ENCODE measurements around the gene MTMR6. TPM values are rescaled to one million over a fixed set of nuclear protein-coding genes. Genes with fewer than 3 reads are reported as not detected.

MTMR6 gene
- total and polyA plus RNA-seq, 2 experiments from 2014 or later = 6.9 to 17.2 TPM

DNA sequence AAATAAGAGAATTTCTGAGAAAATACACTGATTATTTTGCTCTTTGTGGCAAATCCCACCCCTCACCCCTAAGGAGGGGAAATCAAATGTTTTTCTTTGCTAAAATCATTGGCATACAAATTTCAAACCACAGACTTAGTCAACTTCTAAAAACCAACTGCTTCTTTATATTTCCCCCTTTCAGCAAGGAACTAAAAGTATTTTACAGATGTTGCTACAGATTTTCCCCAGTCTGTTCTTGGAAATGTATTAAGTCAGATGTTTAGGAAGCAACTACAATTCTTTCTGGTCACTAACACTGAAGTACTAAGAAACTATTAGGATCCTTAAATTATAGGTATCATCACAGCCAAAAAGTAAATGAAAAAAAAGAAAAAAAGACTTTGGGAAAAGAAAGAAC, 6.9 kb downstream of the MTMR6 start:
- no peak for TF ChIP-seq EZH2phosphoT487 (IDR thresholded peaks at IDR 0.05; ENCODE audit: low read depth, severe bottlenecking, unreplicated experiment)
- TF ChIP-seq, protein P1, sequence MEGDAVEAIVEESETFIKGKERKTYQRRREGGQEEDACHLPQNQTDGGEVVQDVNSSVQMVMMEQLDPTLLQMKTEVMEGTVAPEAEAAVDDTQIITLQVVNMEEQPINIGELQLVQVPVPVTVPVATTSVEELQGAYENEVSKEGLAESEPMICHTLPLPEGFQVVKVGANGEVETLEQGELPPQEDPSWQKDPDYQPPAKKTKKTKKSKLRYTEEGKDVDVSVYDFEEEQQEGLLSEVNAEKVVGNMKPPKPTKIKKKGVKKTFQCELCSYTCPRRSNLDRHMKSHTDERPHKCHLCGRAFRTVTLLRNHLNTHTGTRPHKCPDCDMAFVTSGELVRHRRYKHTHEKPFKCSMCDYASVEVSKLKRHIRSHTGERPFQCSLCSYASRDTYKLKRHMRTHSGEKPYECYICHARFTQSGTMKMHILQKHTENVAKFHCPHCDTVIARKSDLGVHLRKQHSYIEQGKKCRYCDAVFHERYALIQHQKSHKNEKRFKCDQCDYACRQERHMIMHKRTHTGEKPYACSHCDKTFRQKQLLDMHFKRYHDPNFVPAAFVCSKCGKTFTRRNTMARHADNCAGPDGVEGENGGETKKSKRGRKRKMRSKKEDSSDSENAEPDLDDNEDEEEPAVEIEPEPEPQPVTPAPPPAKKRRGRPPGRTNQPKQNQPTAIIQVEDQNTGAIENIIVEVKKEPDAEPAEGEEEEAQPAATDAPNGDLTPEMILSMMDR (IDR thresholded peaks at IDR 0.05; ENCODE audit: poor library complexity) = no peak
- Histone ChIP-seq H3K79me2 (peaks cover 61% of the 10 kb centered on the region), H3K4me2 (no peak overlapping the region), H3K4me3 (no peak overlapping the region), H3K9me3 (ENCODE audit: low read depth) (no peaks in the 10 kb centered on the region), H3K9me2 (replicated peaks; ENCODE audit: insufficient read depth) (no peaks in the 10 kb centered on the region), H3K4me1 (ENCODE audit: insufficient read depth) (no peaks in the 10 kb centered on the region), H3K36me3 (replicated peaks; ENCODE audit: insufficient read depth, low read depth) (no peaks in the 10 kb centered on the region), H4K20me1 (ENCODE audit: insufficient read depth, poor library complexity, severe bottlenecking) (peaks cover 16% of the 10 kb centered on the region), H3K27me3 (no peaks in the 10 kb centered on the region), H2AFZ (no peak overlapping the region), H3K27ac (no peak overlapping the region)
- no peak for DNase-seq (ENCODE audit: low spot score)

DNA sequence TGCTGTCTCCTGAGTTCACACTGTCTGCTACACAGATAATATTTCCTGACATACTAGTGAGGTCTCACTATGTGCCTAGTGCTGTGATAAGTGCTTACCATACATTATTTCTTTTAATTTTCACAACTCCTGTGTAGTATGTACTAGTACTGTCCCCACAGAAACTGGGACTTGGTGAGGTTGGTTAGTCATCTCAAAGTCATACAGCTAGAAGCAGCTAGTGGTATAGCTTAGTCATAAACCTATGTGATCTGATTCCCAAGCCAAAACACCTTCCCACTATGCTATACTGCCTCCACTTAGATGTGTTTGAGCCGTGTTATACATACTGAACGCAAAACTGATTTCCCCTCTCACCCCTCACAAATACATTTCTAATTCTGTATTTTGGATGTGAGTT, 10.5 kb downstream of the MTMR6 start:
- Histone ChIP-seq H3K36me3 (replicated peaks; ENCODE audit: insufficient read depth, low read depth) (no peaks in the 10 kb centered on the region), H3K9me3 (ENCODE audit: low read depth) (no peaks in the 10 kb centered on the region), H3K27me3 (no peaks in the 10 kb centered on the region), H3K27ac (no peak overlapping the region), H2AFZ (no peak overlapping the region), H3K4me1 (ENCODE audit: insufficient read depth) (no peaks in the 10 kb centered on the region), H3K9me2 (replicated peaks; ENCODE audit: insufficient read depth) (no peaks in the 10 kb centered on the region), H4K20me1 (ENCODE audit: insufficient read depth, poor library complexity, severe bottlenecking) (peaks cover 13% of the 10 kb centered on the region), H3K4me3 (no peak overlapping the region), H3K4me2 (no peak overlapping the region), H3K79me2 (peaks cover 31% of the 10 kb centered on the region)
- DNase-seq (ENCODE audit: low spot score) = no peak
- 96% methylated on average over 2 of the region's 2 CpGs for WGBS (ENCODE audit: low lambda C conversion rate, missing lambda C conversion rate)
- TF ChIP-seq EZH2phosphoT487 (IDR thresholded peaks at IDR 0.05; ENCODE audit: low read depth, severe bottlenecking, unreplicated experiment) = no peak
- TF ChIP-seq, protein P1 (IDR thresholded peaks at IDR 0.05; ENCODE audit: poor library complexity) = no peak
- no peak for TF ChIP-seq EZH2 (IDR thresholded peaks at IDR 0.05; ENCODE audit: borderline replicate concordance)

DNA sequence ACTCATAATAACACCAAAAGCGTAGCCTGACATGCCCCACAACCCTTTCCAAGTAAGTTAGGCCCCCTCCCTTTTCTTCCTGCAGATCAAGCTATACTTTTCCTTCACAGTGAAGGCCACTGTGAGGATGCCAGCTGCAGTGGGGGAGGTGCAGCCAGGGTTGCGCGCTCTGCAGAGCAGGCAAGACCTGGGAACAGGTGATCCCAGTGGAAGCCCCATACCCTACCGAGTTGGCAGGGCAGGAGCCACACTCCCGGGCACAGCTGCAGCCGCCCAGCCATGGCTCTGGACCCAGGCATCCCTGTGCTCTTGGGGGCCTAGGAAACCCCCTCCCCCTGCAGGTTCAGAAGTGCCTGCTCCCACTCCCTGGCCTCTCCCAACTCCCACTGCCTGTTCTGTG, 18.7 kb downstream of the MTMR6 start:
- Histone ChIP-seq H3K4me3 (no peak overlapping the region), H2AFZ (no peak overlapping the region), H3K27me3 (no peaks in the 10 kb centered on the region), H3K4me2 (no peak overlapping the region), H3K27ac (no peak overlapping the region), H3K79me2 (no peaks in the 10 kb centered on the region), H4K20me1 (ENCODE audit: insufficient read depth, poor library complexity, severe bottlenecking) (no peaks in the 10 kb centered on the region), H3K36me3 (replicated peaks; ENCODE audit: insufficient read depth, low read depth) (no peaks in the 10 kb centered on the region), H3K9me2 (replicated peaks; ENCODE audit: insufficient read depth) (no peaks in the 10 kb centered on the region), H3K4me1 (ENCODE audit: insufficient read depth) (no peaks in the 10 kb centered on the region), H3K9me3 (ENCODE audit: low read depth) (no peaks in the 10 kb centered on the region)
- TF ChIP-seq EZH2 (IDR thresholded peaks at IDR 0.05; ENCODE audit: borderline replicate concordance) (no peak), EZH2phosphoT487 (IDR thresholded peaks at IDR 0.05; ENCODE audit: low read depth, severe bottlenecking, unreplicated experiment) (no peak)
- TF ChIP-seq, protein P1 (IDR thresholded peaks at IDR 0.05; ENCODE audit: poor library complexity) = no peak
- WGBS (ENCODE audit: low lambda C conversion rate, missing lambda C conversion rate) = 95% methylated on average over 6 of the region's 6 CpGs
- DNase-seq (ENCODE audit: low spot score) = no peak

DNA sequence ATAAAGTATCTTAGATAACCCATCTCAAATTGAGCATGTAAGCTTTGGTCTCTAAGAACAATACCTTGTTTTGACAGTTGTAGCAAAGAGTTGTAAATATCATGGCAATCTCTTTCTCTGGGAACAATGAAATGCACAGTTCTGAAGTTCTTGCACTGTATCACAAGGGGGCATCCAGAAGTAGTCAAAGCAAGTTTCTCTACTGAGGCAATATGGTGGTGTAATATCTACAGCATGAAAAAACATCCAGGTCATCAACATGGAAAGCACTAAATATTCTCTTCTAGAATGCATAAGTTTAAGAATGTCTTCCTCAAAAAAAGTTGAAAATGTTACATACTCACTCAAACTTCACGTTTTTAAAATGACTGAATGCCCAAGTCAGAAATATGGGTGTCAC, 19.6 kb downstream of the MTMR6 start:
- Histone ChIP-seq H3K9me2 (replicated peaks; ENCODE audit: insufficient read depth) (no peaks in the 10 kb centered on the region), H3K4me3 (no peak overlapping the region), H3K4me2 (no peak overlapping the region), H3K36me3 (replicated peaks; ENCODE audit: insufficient read depth, low read depth) (no peaks in the 10 kb centered on the region), H4K20me1 (ENCODE audit: insufficient read depth, poor library complexity, severe bottlenecking) (no peaks in the 10 kb centered on the region), H3K79me2 (no peaks in the 10 kb centered on the region), H3K9me3 (ENCODE audit: low read depth) (no peaks in the 10 kb centered on the region), H3K4me1 (ENCODE audit: insufficient read depth) (no peaks in the 10 kb centered on the region), H3K27me3 (no peaks in the 10 kb centered on the region), H3K27ac (no peak overlapping the region), H2AFZ (no peak overlapping the region)
- TF ChIP-seq EZH2 (IDR thresholded peaks at IDR 0.05; ENCODE audit: borderline replicate concordance) = no peak
- no peak for TF ChIP-seq EZH2phosphoT487 (IDR thresholded peaks at IDR 0.05; ENCODE audit: low read depth, severe bottlenecking, unreplicated experiment)
- TF ChIP-seq, protein P1 (IDR thresholded peaks at IDR 0.05; ENCODE audit: poor library complexity) = no peak
- DNase-seq (ENCODE audit: low spot score) = no peak
- WGBS (ENCODE audit: low lambda C conversion rate, missing lambda C conversion rate) = 94% methylated on average over 1 of the region's 1 CpG

All from hepatocyte (in vitro differentiated cells).